ENCODE measurements around the gene CD34. TPM values are rescaled to one million over a fixed set of nuclear protein-coding genes. Genes with fewer than 3 reads are reported as not detected.

The CD34 gene
- total RNA-seq, 2 experiments from 2014 or later: 0.04 TPM; not detected in 1

Other genes with a start within 250 kb of the CD34 start
- gene CD46, start 159.1 kb downstream of the CD34 start, total RNA-seq: 10 to 100 TPM; 82.2 to 93.3 TPM

Data from activated CD8-positive, alpha-beta memory T cell treated with anti-CD3 and anti-CD28 coated beads for 36 hours (primary cell).